CD4-positive, alpha-beta T cell (primary cell): ENCODE results near the gene HECW1. TPM values are rescaled to one million over a fixed set of nuclear protein-coding genes. Genes with fewer than 3 reads are reported as not detected.
"Not testable (repeated sequence)": the region's sequence is repeated elsewhere in the genome, so short reads cannot be mapped to it uniquely, and the experiment has no call there.

Experiments
- ATAC-seq: fragments of 200-7000 bp; cut with Tn5 transposase; one replicate; pipeline ENCODE4 v1.10.0; 2022; ENCODE audit warnings: mild to moderate bottlenecking; ENCODE audit not compliant: poor library complexity
- CTCF ChIA-PET: fragments of 350-600 bp; sonication (Branson Sonifier 250); formaldehyde crosslinking; loops from one replicate; lab custom pipeline; 2021; ENCODE audit warnings: antibody characterized with exemption, inconsistent platforms; lab: Charles Lee
- POLR2A ChIA-PET: fragments of 350-600 bp; sonication (Branson Sonifier 250); formaldehyde crosslinking; loops from one replicate; lab custom pipeline; 2021; ENCODE audit warnings: antibody characterized with exemption, inconsistent platforms; lab: Charles Lee
- DNase-seq, 14 experiments: peaks; one replicate each; pipeline ENCODE4 v3.0.0-alpha.2; 2013 to 2020; ENCODE audit warnings: mixed read lengths in 2 of 14
- H3K27ac ChIP-seq, 2 donors: one replicate each; pipeline versions ENCODE4 v1.5.1 to v1.7.0; 2013; ENCODE audit warnings: low read length in 2 of 2, low read depth in 1 of 2, mild to moderate bottlenecking in 1 of 2
- H3K27me3 ChIP-seq, 2 experiments: 1 replicate in 1 of 2; 2 replicates in 1 of 2; pipeline versions ENCODE4 v1.6.1 to v1.7.0; 2013; ENCODE audit warnings: low read length in 2 of 2, control low read depth in 1 of 2, mild to moderate bottlenecking in 1 of 2, moderate library complexity in 1 of 2; ENCODE audit not compliant: insufficient read depth in 2 of 2, control insufficient read depth in 1 of 2
- H3K36me3 ChIP-seq: one replicate; pipeline ENCODE4 v1.6.1; 2013; ENCODE audit warnings: low read length, control low read depth; ENCODE audit not compliant: insufficient read depth
- H3K4me1 ChIP-seq: one replicate; pipeline ENCODE4 v1.6.1; 2013; ENCODE audit warnings: low read length, control low read depth; ENCODE audit not compliant: insufficient read depth
- H3K4me3 ChIP-seq: one replicate; pipeline ENCODE4 v1.5.1; 2013; ENCODE audit warnings: mild to moderate bottlenecking, low read length, moderate library complexity
- H3K9me3 ChIP-seq, 2 experiments: 1 replicate in 1 of 2; 2 replicates in 1 of 2; pipeline versions ENCODE4 v1.6.1 to v1.7.0; 2013; ENCODE audit warnings: low read length in 2 of 2, mild to moderate bottlenecking in 2 of 2, control low read depth in 1 of 2, moderate library complexity in 1 of 2; ENCODE audit not compliant: control insufficient read depth in 1 of 2, insufficient read depth in 1 of 2
- H3K27ac Mint-ChIP-seq: one replicate; pipeline ENCODE4 v1.8.0; 2020; ENCODE audit warnings: mixed read lengths
- H3K27me3 Mint-ChIP-seq: one replicate; pipeline ENCODE4 v1.8.0; 2021; ENCODE audit warnings: mixed read lengths
- H3K36me3 Mint-ChIP-seq: one replicate; pipeline ENCODE4 v1.8.0; 2021; ENCODE audit warnings: low read depth, mixed read lengths
- H3K4me1 Mint-ChIP-seq: one replicate; pipeline ENCODE4 v1.8.0; 2021; ENCODE audit warnings: low read depth, mixed read lengths
- H3K4me3 Mint-ChIP-seq: one replicate; pipeline ENCODE4 v1.8.0; 2020; ENCODE audit warnings: mild to moderate bottlenecking, mixed read lengths
- H3K9me3 Mint-ChIP-seq: one replicate; pipeline ENCODE4 v1.8.0; 2020; ENCODE audit warnings: mixed read lengths
- CTCF ChIP-seq: fragments of 200-600 bp; IDR thresholded peaks from one replicate; pipeline ENCODE4 v1.8.0; 2022; ENCODE audit warnings: antibody characterized with exemption, mild to moderate bottlenecking
- intact Hi-C, 2 experiments: fragments of 100-400 bp; cut with DNase I in 1 of 2; cut with micrococcal nuclease in 1 of 2; formaldehyde crosslinking; loops; one replicate each; pipeline versions ENCODE4 v1.15.1 to v1.9.0; 2023 to 2025; cut with DNase I, micrococcal nuclease
- total RNA-seq, 174 experiments: library from RNA in 2 of 174; stranded (reverse) in 2 of 174; gene quantifications; one replicate each; pipeline ENCODE4 v1.2.3 and lab custom pipeline; 2021 to 2026

Gene HECW1
- total RNA-seq, 2 experiments from 2014 or later: not detected

DNA sequence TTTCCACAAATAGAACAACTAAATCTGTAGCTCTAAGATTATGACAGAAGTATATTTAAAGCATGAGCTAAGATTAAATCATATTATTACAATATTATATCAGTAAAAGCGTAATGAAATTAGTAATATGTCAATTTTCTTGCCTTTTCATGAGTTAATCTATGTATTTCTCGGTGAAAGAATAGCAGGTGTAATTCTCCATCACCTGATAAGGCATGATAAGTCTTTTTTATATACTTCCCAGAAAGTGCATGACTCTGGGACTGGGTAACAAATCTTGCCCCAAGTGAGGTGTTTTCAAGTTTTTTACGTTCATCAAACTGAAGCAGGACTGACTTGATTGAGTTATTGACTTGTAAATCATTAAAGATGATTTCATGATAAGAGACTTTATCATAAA lies 100.5 kb downstream of the HECW1 start:
- Histone ChIP-seq H3K4me3 (no peak overlapping the region), H3K27me3 (no peaks in the 10 kb centered on the region), H3K9me3 (no peaks in the 10 kb centered on the region), H3K4me1 (no peaks in the 10 kb centered on the region), H3K27ac (no peak overlapping the region), H3K36me3 (no peaks in the 10 kb centered on the region)
- DNase-seq (no peak), ATAC-seq (no peak)
- Mint-ChIP-seq H3K27ac (no peak overlapping the region), H3K27me3 (peaks cover 49% of the 10 kb centered on the region), H3K9me3 (no peaks in the 10 kb centered on the region), H3K4me1 (no peaks in the 10 kb centered on the region), H3K4me3 (no peak overlapping the region), H3K36me3 (no peaks in the 10 kb centered on the region)
- TF ChIP-seq CTCF: no peak
- ChIA-PET CTCF (no interaction called here), POLR2A (no interaction called here)
- intact Hi-C loops: no loop called here

GRCh38 chr7:43215061-43215460 lies 102.6 kb downstream of the HECW1 start:
- no peak overlapping the region for H3K4me3 Mint-ChIP-seq
- CTCF ChIA-PET: no interaction called here
- no peaks in the 10 kb centered on the region for H3K4me1 ChIP-seq

GRCh38 chr7:43217055-43217454 lies 104.6 kb downstream of the HECW1 start:
- ATAC-seq (no peak), DNase-seq (no peak)
- Histone ChIP-seq H3K4me1 (no peaks in the 10 kb centered on the region), H3K27me3 (peaks cover 0 to 5% of the 10 kb centered on the region in 2 experiments), H3K4me3 (no peak overlapping the region), H3K36me3 (no peaks in the 10 kb centered on the region), H3K9me3 (no peaks in the 10 kb centered on the region), H3K27ac (no peak overlapping the region)
- H3K9me3 Mint-ChIP-seq: no peaks in the 10 kb centered on the region
- TF ChIP-seq CTCF: no peak
- H3K4me1 Mint-ChIP-seq: no peaks in the 10 kb centered on the region
- H3K4me3 Mint-ChIP-seq: no peak overlapping the region
- no peaks in the 10 kb centered on the region for H3K36me3 Mint-ChIP-seq
- POLR2A ChIA-PET: interaction anchor here (0.7 kb wide), 1 partner anchor 31 kb away, joined by 3 read pairs; no protein-coding TSS in a partner anchor
- CTCF ChIA-PET: interaction anchor here (1.4 kb wide), 1 partner anchor 10 kb away, joined by 5 read pairs; no protein-coding TSS in a partner anchor
- peaks cover 39% of the 10 kb centered on the region for H3K27me3 Mint-ChIP-seq
- no peak overlapping the region for H3K27ac Mint-ChIP-seq
- intact Hi-C loops: no loop called here

More at GRCh38 chr7:43215061-43215460, 102.6 kb downstream of the HECW1 start:
- ATAC-seq: no peak
- Histone ChIP-seq H3K9me3 (no peaks in the 10 kb centered on the region), H3K4me3 (no peak overlapping the region), H3K27ac (no peak overlapping the region), H3K36me3 (no peaks in the 10 kb centered on the region), H3K27me3 (peaks cover 0 to 5% of the 10 kb centered on the region in 2 experiments)
- intact Hi-C loops: no loop called here
- Mint-ChIP-seq H3K36me3 (no peaks in the 10 kb centered on the region), H3K27me3 (peaks cover 55% of the 10 kb centered on the region), H3K4me1 (no peaks in the 10 kb centered on the region), H3K9me3 (no peaks in the 10 kb centered on the region), H3K27ac (no peak overlapping the region)
- TF ChIP-seq CTCF: no peak
- no peak for DNase-seq
- POLR2A ChIA-PET: no interaction called here

DNA sequence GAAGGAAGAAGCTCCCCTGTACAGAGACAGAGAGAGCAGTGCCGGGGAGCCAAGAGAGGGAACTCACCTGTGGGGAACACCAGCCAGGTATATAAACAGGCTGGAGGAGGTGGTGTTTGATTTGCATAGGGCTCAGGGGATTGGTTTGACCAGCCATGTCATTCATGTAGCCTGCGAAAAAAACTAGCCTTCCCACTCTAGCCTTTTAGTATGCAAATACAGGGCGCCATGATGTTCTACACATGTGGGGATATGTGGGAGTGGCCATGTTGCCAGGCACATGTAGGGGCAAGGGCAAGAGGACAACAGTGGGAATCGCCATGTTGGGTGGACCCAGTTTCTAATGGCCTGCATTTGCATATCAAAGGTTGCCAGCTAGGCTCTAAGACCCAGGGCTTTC lies 106.5 kb downstream of the HECW1 start:
- H3K4me1 ChIP-seq, H3K27me3 ChIP-seq, DNase-seq, H3K4me1 Mint-ChIP-seq, H3K27ac Mint-ChIP-seq, H3K4me3 Mint-ChIP-seq, H3K9me3 ChIP-seq, H3K9me3 Mint-ChIP-seq, H3K36me3 Mint-ChIP-seq, ATAC-seq, CTCF ChIA-PET, POLR2A ChIA-PET, intact Hi-C loops, H3K27ac ChIP-seq, H3K4me3 ChIP-seq, H3K36me3 ChIP-seq: not testable (repeated sequence)
- peaks cover 34% of the 10 kb centered on the region for H3K27me3 Mint-ChIP-seq
